Hepatocyte (in vitro differentiated cells): ENCODE data around the gene NRG2. TPM values are rescaled to one million over a fixed set of nuclear protein-coding genes. Genes with fewer than 3 reads are reported as not detected.

Source experiments
- DNase-seq: peaks from one replicate; pipeline ENCODE4 v3.0.0-alpha.2; 2016; ENCODE audit warnings: low spot score
- H2AFZ ChIP-seq: fragments of 200-600 bp; sonication (generic); 2 replicates; pipeline ENCODE4 v1.6.0; 2016; ENCODE audit warnings: antibody characterized with exemption, mild to moderate bottlenecking
- H3K27ac ChIP-seq: fragments of 200-600 bp; sonication (generic); 2 replicates; pipeline ENCODE4 v1.5.1; 2016; ENCODE audit warnings: mild to moderate bottlenecking
- H3K27me3 ChIP-seq: fragments of 200-600 bp; sonication (generic); 2 replicates; pipeline ENCODE4 v1.6.1; 2016
- H3K36me3 ChIP-seq: fragments of 200-600 bp; sonication (generic); replicated peaks from 2 replicates; pipeline ENCODE4 v1.5.1; 2016; ENCODE audit warnings: low read depth; ENCODE audit not compliant: insufficient read depth
- H3K4me1 ChIP-seq: fragments of 200-600 bp; sonication (generic); 2 replicates; pipeline ENCODE4 v1.5.1; 2016; ENCODE audit warnings: mild to moderate bottlenecking, moderate library complexity; ENCODE audit not compliant: insufficient read depth
- H3K4me2 ChIP-seq: fragments of 200-600 bp; sonication (generic); 2 replicates; pipeline ENCODE4 v1.6.0; 2016
- H3K4me3 ChIP-seq: fragments of 200-600 bp; sonication (generic); 2 replicates; pipeline ENCODE4 v1.5.1; 2016; ENCODE audit warnings: mild to moderate bottlenecking
- H3K79me2 ChIP-seq: fragments of 200-600 bp; sonication (generic); 2 replicates; pipeline ENCODE4 v1.6.0; 2017; ENCODE audit warnings: mild to moderate bottlenecking
- H3K9me2 ChIP-seq: fragments of 200-600 bp; sonication (generic); replicated peaks from 2 replicates; pipeline ENCODE4 v1.6.0; 2017; ENCODE audit warnings: mild to moderate bottlenecking; ENCODE audit not compliant: insufficient read depth
- H3K9me3 ChIP-seq: fragments of 200-600 bp; sonication (generic); 2 replicates; pipeline ENCODE4 v1.5.1; 2016; ENCODE audit warnings: low read depth, mild to moderate bottlenecking
- H4K20me1 ChIP-seq: fragments of 200-600 bp; sonication (generic); 2 replicates; pipeline ENCODE4 v1.6.0; 2016; ENCODE audit warnings: mild to moderate bottlenecking; ENCODE audit not compliant: insufficient read depth, poor library complexity, severe bottlenecking
- EZH2 ChIP-seq: fragments of 200-600 bp; sonication (generic); IDR thresholded peaks from 2 replicates; pipeline ENCODE4 v1.6.1; 2016; ENCODE audit warnings: antibody characterized with exemption, mild to moderate bottlenecking, borderline replicate concordance
- EZH2phosphoT487 ChIP-seq: fragments of 200-600 bp; sonication (generic); IDR thresholded peaks from one replicate; pipeline ENCODE4 v1.6.1; 2018; ENCODE audit warnings: antibody characterized with exemption, mild to moderate bottlenecking, low read depth, moderate library complexity; ENCODE audit not compliant: unreplicated experiment, severe bottlenecking
- WGBS: methylation state at CpG from one replicate; pipeline ENCODE4 v1.1.6; 2016; ENCODE audit warnings: low lambda C conversion rate; ENCODE audit errors: missing lambda C conversion rate; 5-methylcytosine and 5-hydroxymethylcytosine counted together
- polyA plus RNA-seq: library from polyadenylated mRNA; unstranded; fragments of >200 nt; fragmentation: Nextera tagmentation; extraction: Ambion mirVana; gene quantifications from 2 replicates; pipeline ENCODE4 v1.2.1, GENCODE V29; 2016
- total RNA-seq: library from RNA; depleted of rRNA; stranded (reverse); fragments of >200 nt; gene quantifications from 2 replicates; pipeline ENCODE4 v1.2.3, GENCODE V29; 2014
- TF ChIP-seq, protein P1 (sequence below): fragments of 200-600 bp; sonication (generic); IDR thresholded peaks from 2 replicates; pipeline ENCODE4 v1.5.1; 2016; ENCODE audit warnings: antibody characterized with exemption, mild to moderate bottlenecking; ENCODE audit not compliant: poor library complexity

Gene NRG2
- total and polyA plus RNA-seq, 2 experiments from 2014 or later: 1.4 to 1.5 TPM

GRCh38 chr5:140005145-140005591 lies 37.9 kb downstream of the NRG2 start:
- H3K27me3 ChIP-seq: peaks cover 47% of the 10 kb centered on the region
- 66% methylated on average over 4 of the region's 4 CpGs for WGBS
- H2AFZ ChIP-seq: no peak overlapping the region
- H3K36me3 ChIP-seq: no peaks in the 10 kb centered on the region
- no peak overlapping the region for H3K27ac ChIP-seq
- H3K4me2 ChIP-seq: no peak overlapping the region
- H3K79me2 ChIP-seq: no peaks in the 10 kb centered on the region
- no peaks in the 10 kb centered on the region for H3K4me1 ChIP-seq
- TF ChIP-seq EZH2 (no peak), EZH2phosphoT487 (no peak)
- TF ChIP-seq, protein P1, sequence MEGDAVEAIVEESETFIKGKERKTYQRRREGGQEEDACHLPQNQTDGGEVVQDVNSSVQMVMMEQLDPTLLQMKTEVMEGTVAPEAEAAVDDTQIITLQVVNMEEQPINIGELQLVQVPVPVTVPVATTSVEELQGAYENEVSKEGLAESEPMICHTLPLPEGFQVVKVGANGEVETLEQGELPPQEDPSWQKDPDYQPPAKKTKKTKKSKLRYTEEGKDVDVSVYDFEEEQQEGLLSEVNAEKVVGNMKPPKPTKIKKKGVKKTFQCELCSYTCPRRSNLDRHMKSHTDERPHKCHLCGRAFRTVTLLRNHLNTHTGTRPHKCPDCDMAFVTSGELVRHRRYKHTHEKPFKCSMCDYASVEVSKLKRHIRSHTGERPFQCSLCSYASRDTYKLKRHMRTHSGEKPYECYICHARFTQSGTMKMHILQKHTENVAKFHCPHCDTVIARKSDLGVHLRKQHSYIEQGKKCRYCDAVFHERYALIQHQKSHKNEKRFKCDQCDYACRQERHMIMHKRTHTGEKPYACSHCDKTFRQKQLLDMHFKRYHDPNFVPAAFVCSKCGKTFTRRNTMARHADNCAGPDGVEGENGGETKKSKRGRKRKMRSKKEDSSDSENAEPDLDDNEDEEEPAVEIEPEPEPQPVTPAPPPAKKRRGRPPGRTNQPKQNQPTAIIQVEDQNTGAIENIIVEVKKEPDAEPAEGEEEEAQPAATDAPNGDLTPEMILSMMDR: no peak
- no peaks in the 10 kb centered on the region for H3K9me2 ChIP-seq
- no peak for DNase-seq
- H4K20me1 ChIP-seq: no peaks in the 10 kb centered on the region
- H3K9me3 ChIP-seq: no peaks in the 10 kb centered on the region
- H3K4me3 ChIP-seq: no peak overlapping the region

GRCh38 chr5:140004174-140004573 lies 38.9 kb downstream of the NRG2 start:
- H4K20me1 ChIP-seq: no peaks in the 10 kb centered on the region
- H3K79me2 ChIP-seq: no peaks in the 10 kb centered on the region
- H3K4me3 ChIP-seq: no peak overlapping the region
- peaks cover 51% of the 10 kb centered on the region for H3K27me3 ChIP-seq
- 70% methylated on average over 2 of the region's 2 CpGs for WGBS
- no peaks in the 10 kb centered on the region for H3K36me3 ChIP-seq
- DNase-seq: no peak
- no peak overlapping the region for H2AFZ ChIP-seq
- TF ChIP-seq, protein P1: no peak
- no peak for TF ChIP-seq EZH2phosphoT487
- no peak for TF ChIP-seq EZH2
- H3K27ac ChIP-seq: no peak overlapping the region
- H3K4me2 ChIP-seq: no peak overlapping the region
- no peaks in the 10 kb centered on the region for H3K4me1 ChIP-seq
- H3K9me3 ChIP-seq: no peaks in the 10 kb centered on the region
- H3K9me2 ChIP-seq: no peaks in the 10 kb centered on the region

DNA sequence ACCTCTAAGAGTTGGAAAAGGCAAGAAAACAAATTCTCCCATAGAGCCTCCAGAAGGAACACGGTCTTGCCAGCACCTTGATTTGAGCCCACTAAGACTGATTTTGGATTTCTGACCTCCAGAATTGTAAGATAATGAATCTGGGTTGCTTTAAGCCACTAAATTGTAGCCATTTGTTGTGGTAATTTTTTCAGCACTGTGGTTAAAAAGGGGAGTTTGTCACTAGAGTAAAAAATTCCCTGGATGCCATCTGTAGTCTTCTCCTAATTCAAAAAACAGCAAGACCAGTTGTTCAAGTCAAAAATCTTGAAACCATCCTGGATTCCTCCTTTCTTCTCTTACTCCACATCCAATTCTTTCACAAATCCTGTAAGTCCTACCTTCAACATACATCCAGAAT lies 39.6 kb downstream of the NRG2 start:
- no peak for TF ChIP-seq EZH2phosphoT487
- no peak for TF ChIP-seq EZH2
- TF ChIP-seq, protein P1: no peak
- no peaks in the 10 kb centered on the region for H3K9me2 ChIP-seq

GRCh38 chr5:140000332-140000731 lies 42.8 kb downstream of the NRG2 start:
- no peak overlapping the region for H3K4me3 ChIP-seq
- TF ChIP-seq EZH2phosphoT487 (no peak), EZH2 (no peak)
- no peaks in the 10 kb centered on the region for H3K9me2 ChIP-seq
- no peak for DNase-seq
- no peaks in the 10 kb centered on the region for H3K9me3 ChIP-seq
- peaks cover 34% of the 10 kb centered on the region for H3K27me3 ChIP-seq
- H3K4me2 ChIP-seq: no peak overlapping the region
- H2AFZ ChIP-seq: no peak overlapping the region
- no peaks in the 10 kb centered on the region for H3K79me2 ChIP-seq
- no peaks in the 10 kb centered on the region for H4K20me1 ChIP-seq
- H3K4me1 ChIP-seq: no peaks in the 10 kb centered on the region
- H3K27ac ChIP-seq: no peak overlapping the region
- no peaks in the 10 kb centered on the region for H3K36me3 ChIP-seq
- 93% methylated on average over 10 of the region's 10 CpGs for WGBS

More for the DNA sequence above, 39.6 kb downstream of the NRG2 start:
- DNase-seq: no peak
- Histone ChIP-seq H3K9me3 (no peaks in the 10 kb centered on the region), H3K36me3 (no peaks in the 10 kb centered on the region), H3K4me3 (no peak overlapping the region), H3K4me2 (no peak overlapping the region), H3K4me1 (no peaks in the 10 kb centered on the region), H3K27me3 (peaks cover 51% of the 10 kb centered on the region), H3K79me2 (no peaks in the 10 kb centered on the region), H3K27ac (no peak overlapping the region), H2AFZ (no peak overlapping the region), H4K20me1 (no peaks in the 10 kb centered on the region)
- WGBS: 75% methylated on average over 1 of the region's 1 CpG
